Measurements from ENCODE around the gene STT3A. TPM values are rescaled to one million over a fixed set of nuclear protein-coding genes. Genes with fewer than 3 reads are reported as not detected.
A peak's percentile ranks its signal among the peaks of the same experiment; 100 is the strongest.

STT3A gene
- total and polyA plus RNA-seq, 2 of the 13 experiments (the other 11 are each of a cell fraction or from before 2014, with no cell fraction given) = 229 to 319 TPM

DNA sequence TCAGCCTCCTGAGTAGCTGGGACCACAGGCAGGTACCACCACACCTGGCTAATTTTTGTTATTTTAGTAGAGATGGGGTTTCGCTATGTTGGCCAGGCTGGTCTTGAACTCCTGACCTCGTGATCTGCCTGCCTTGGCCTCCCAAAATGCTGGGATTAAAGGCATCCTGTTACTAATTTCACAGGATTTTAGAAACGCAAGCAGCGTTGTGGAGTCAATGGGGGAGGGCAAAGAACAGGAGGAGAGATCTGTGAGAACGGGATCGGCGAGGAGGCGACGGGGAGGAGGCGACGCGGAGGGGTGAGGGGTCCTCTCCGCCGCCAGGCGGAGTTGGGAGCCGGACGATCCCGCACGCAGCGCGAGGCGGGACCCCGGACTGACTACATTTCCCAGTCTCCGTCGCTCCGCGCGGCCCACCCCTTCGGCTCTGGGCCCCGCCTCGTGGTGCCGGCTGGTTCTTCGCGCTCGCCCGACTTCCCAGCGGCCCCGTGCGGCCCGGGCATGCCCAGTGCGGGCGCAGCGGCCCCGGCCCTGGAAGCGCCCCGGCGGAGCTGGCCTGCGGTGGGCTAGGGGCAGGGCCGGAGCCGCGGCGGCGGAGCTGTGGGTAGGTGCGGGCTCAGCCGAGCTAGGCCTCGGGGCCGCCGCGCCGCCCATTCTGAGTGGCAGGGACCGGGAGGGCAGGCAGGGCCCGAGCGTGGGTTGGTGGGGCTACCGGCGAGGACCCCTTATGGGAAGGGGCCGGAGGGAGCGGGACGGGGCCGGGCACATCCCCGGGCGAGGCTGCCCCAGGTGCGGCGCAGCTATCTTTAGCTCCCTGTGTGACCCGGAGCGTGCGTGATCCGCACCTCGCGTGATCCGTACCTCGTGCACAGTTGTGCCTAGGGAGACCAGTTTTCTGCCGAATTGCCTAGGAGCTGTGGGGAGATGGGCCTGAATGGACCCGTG, 23.4 kb upstream of the STT3A start, which contains the start of gene EI24 (continued):
- TF ChIP-seq SMAD1 (CRISPR knock-in tag; IDR thresholded peaks at IDR 0.05; ENCODE audit: borderline replicate concordance, low read depth) (peak; percentile 68; the same call in 1 of the 2 replicates), RARA (CRISPR knock-in tag; IDR thresholded peaks at IDR 0.05) (0 out of 2 replicates have a peak, but pooled peaks have one; percentile 2), POLR2A (IDR thresholded peaks at IDR 0.05; ENCODE audit: insufficient read depth in 1 of 2, low read depth in 2 of 2, low read length in 2 of 2) (peak; percentile 40 to 70; a peak in 3 of 4 replicates), DMAP1 (CRISPR knock-in tag; IDR thresholded peaks at IDR 0.05) (peak; percentile 69; the same call in 1 of the 2 replicates), ZNF253 (CRISPR knock-in tag; IDR thresholded peaks at IDR 0.05; ENCODE audit: borderline replicate concordance) (0 out of 2 replicates have a peak, but pooled peaks have one; percentile 62), EEA1 (CRISPR knock-in tag; IDR thresholded peaks at IDR 0.05; ENCODE audit: borderline replicate concordance) (0 out of 2 replicates have a peak, but pooled peaks have one; percentile 53), MZF1 (CRISPR knock-in tag; IDR thresholded peaks at IDR 0.05; ENCODE audit: borderline replicate concordance) (no peak), CSRNP1 (CRISPR knock-in tag; IDR thresholded peaks at IDR 0.05) (peak; percentile 81; the same call in 1 of the 2 replicates), ETV6 (CRISPR knock-in tag; conservative IDR thresholded peaks at IDR 0.05) (no peak), ZNF773 (CRISPR knock-in tag; IDR thresholded peaks at IDR 0.05; ENCODE audit: borderline replicate concordance) (peak; percentile 17; the same call in 1 of the 2 replicates), SOX6 (IDR thresholded peaks at IDR 0.05) (no peak), SOX6 (CRISPR knock-in tag; IDR thresholded peaks at IDR 0.05) (peak; percentile 43; the same call in 1 of the 2 replicates), CENPBD1 (CRISPR knock-in tag; IDR thresholded peaks at IDR 0.05; ENCODE audit: borderline replicate concordance, low read depth) (no peak; the same call in 1 of the 2 replicates), ZBTB25 (CRISPR knock-in tag; IDR thresholded peaks at IDR 0.05) (peak; percentile 58; the same call in 1 of the 2 replicates), MAZ (IDR thresholded peaks at IDR 0.05; ENCODE audit: borderline replicate concordance, low read depth, low read length) (peak; percentile 59; the same call in 1 of the 2 replicates), MAZ (CRISPR knock-in tag; IDR thresholded peaks at IDR 0.05; ENCODE audit: low read depth) (peak; percentile 92), ZNF772 (CRISPR knock-in tag; IDR thresholded peaks at IDR 0.05) (peak; percentile 36; the same call in 1 of the 2 replicates), ZNF839 (CRISPR knock-in tag; IDR thresholded peaks at IDR 0.05; ENCODE audit: borderline replicate concordance) (no peak), ZSCAN5A (CRISPR knock-in tag; IDR thresholded peaks at IDR 0.05; ENCODE audit: borderline replicate concordance) (no peak), ZFP41 (CRISPR knock-in tag; IDR thresholded peaks at IDR 0.05; ENCODE audit: borderline replicate concordance) (no peak; the same call in 1 of the 2 replicates), DNMT1 (CRISPR knock-in tag; IDR thresholded peaks at IDR 0.05) (no peak; the same call in 1 of the 2 replicates)
- TF ChIP-seq, protein P1, sequence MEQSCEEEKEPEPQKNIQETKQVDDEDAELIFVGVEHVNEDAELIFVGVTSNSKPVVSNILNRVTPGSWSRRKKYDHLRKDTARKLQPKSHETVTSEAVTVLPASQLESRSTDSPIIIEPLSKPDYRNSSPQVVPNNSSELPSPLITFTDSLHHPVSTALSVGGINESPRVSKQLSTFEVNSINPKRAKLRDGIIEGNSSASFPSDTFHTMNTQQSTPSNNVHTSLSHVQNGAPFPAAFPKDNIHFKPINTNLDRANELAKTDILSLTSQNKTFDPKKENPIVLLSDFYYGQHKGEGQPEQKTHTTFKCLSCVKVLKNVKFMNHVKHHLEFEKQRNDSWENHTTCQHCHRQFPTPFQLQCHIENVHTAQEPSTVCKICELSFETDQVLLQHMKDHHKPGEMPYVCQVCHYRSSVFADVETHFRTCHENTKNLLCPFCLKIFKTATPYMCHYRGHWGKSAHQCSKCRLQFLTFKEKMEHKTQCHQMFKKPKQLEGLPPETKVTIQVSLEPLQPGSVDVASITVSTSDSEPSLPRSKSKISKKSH (CRISPR knock-in tag; IDR thresholded peaks at IDR 0.05; ENCODE audit: borderline replicate concordance) = peak; percentile 17; the same call in 1 of the 2 replicates
